HG03565 (cell line): ENCODE measurements around the gene PCDHGA1.
"Not testable (repeated sequence)": the region's sequence is repeated elsewhere in the genome, so short reads cannot be mapped to it uniquely, and the experiment has no call there.

Experiments used
- ATAC-seq: cut with Tn5 transposase; IDR thresholded peaks from one replicate; pipeline ENCODE4 v1.9.1; 2021; ENCODE audit warnings: mild to moderate bottlenecking, moderate library complexity; ENCODE audit not compliant: unreplicated experiment

Gene PCDHGA1

DNA sequence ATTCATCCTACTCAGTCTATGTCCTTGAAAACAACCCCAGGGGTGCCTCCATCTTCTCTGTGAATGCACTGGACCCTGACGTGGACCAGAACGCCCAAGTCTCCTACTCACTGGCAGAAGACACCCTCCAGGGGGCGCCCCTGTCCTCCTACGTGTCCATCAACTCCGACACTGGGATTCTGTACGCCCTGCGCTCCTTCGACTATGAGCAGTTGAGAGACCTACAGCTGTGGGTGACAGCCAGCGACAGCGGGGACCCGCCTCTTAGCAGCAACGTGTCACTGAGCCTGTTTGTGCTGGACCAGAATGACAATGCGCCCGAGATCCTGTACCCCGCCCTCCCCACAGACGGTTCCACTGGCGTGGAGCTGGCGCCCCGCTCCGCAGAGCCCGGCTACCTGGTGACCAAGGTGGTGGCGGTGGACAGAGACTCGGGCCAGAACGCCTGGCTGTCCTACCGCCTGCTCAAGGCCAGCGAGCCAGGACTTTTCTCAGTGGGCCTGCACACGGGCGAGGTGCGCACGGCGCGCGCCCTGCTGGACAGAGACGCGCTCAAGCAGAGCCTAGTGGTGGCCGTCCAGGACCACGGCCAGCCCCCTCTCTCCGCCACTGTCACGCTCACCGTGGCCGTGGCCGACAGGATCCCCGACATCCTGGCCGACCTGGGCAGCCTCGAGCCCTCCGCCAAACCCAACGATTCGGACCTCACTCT, 45.3 kb downstream of the PCDHGA1 start:
- not testable (repeated sequence) for ATAC-seq

DNA sequence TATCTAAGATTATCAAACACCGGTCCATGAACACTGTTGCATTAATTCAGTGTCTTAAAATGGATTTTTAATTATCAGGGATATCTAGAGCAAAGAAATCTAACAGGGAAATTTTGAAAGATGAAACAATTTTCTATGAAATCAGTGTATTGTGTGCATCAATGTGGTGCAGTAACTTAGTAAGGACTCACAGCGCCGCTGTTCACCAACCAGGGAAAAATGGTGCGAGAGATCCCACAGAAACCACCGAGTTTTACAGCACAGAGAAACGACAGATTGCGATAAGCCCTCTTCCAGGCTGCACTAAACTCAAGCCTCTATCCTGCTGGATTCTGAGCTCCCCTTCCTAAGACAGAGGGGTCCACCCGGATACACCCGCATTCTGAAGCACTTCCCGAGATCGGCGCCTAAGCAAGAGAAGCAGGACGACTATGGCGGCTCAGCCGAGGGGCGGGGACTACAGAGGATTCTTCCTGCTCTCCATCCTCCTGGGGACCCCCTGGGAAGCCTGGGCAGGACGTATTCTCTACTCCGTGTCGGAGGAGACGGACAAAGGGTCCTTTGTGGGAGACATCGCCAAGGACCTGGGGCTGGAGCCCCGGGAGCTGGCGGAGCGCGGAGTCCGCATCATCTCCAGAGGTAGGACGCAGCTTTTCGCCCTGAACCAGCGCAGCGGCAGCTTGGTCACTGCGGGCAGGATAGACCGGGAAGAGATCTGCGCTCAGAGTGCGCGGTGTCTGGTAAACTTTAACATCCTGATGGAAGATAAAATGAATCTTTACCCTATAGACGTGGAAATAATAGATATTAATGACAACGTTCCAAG, 52.4 kb downstream of the PCDHGA1 start, which contains the start of gene PCDHGA7:
TSS of gene PCDHGA7 (plus strand) at position 274 of the 826 bp plus-strand sequence. CDS start at position 432, 158 bp downstream.
- ATAC-seq = no peak

DNA sequence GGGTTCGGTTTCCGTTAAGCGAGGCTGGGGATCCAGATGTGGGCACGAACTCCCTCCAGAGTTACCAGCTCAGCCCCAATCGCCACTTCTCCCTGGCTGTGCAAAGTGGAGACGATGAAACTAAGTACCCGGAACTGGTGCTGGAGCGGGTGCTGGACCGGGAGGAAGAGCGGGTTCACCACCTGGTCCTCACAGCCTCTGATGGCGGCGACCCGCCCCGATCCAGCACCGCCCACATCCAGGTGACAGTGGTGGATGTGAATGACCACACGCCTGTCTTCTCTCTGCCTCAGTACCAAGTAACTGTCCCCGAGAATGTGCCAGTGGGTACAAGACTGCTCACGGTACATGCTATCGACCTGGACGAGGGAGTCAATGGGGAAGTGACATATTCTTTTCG, 53.0 kb downstream of the PCDHGA1 start:
- no peak for ATAC-seq

DNA sequence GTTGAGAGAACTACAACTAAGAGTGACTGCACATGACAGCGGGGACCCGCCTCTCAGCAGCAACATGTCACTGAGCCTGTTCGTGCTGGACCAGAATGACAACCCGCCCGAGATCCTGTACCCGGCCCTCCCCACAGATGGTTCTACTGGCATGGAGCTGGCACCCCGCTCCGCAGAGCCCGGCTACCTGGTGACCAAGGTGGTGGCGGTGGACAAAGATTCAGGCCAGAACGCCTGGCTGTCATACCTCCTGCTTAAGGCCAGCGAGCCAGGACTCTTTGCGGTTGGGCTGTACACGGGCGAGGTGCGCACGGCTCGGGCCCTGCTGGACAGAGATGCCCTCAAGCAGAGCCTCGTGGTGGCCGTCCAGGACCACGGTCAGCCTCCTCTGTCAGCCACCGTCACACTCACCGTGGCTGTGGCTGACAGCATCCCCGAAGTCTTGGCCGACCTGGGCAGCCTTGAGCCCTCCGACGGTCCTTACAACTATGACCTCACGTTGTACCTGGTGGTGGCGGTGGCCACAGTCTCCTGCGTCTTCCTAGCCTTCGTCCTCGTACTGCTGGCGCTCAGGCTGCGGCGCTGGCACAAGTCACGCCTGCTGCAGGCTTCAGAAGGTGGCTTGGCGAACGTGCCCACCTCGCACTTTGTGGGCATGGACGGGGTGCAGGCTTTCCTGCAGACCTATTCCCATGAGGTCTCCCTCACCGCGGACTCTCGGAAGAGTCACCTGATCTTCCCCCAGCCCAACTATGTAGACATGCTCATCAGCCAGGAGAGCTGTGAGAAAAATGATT, 54.4 kb downstream of the PCDHGA1 start:
- ATAC-seq = no peak

DNA sequence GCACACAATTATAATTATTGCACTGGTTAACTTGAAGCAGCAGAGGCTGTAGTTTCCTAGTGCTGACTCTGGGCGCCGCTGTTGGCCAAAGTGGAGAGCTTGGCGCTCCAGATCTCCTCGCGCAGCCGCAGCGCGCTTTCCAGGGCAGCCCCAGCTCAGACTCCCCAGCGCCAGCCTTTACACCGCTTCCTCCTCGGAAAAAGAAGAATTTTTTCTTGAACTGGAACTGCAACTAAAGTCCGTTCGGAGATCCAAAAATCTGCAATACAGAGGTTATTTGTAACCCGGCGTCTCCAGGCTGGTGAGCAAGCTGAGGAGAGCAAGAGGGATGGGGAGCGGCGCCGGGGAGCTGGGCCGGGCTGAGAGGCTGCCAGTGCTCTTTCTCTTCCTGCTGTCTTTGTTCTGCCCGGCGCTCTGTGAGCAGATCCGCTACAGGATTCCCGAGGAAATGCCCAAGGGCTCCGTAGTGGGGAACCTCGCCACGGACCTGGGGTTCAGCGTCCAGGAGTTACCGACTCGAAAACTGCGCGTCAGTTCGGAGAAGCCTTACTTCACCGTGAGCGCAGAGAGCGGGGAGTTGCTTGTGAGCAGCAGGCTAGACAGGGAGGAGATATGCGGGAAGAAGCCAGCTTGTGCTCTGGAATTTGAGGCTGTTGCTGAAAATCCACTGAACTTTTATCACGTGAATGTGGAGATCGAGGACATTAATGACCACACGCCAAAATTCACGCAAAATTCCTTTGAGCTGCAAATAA, 57.4 kb downstream of the PCDHGA1 start, which contains the start of gene PCDHGB4:
TSS of gene PCDHGB4 (plus strand) at position 142 of the 755 bp plus-strand sequence. CDS start at position 329, 187 bp downstream.
- not testable (repeated sequence) for ATAC-seq

DNA sequence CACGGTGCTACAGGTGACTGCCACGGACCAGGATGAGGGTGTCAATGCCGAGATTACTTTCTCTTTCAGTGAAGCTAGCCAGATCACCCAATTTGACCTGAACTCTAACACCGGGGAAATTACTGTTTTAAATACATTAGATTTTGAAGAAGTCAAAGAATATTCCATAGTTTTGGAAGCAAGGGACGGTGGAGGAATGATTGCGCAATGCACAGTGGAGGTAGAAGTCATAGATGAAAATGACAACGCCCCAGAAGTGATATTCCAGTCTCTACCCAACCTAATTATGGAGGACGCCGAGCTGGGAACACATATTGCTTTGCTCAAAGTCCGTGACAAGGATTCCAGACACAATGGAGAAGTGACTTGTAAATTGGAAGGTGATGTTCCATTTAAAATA, 58.3 kb downstream of the PCDHGA1 start:
- ATAC-seq = no peak

DNA sequence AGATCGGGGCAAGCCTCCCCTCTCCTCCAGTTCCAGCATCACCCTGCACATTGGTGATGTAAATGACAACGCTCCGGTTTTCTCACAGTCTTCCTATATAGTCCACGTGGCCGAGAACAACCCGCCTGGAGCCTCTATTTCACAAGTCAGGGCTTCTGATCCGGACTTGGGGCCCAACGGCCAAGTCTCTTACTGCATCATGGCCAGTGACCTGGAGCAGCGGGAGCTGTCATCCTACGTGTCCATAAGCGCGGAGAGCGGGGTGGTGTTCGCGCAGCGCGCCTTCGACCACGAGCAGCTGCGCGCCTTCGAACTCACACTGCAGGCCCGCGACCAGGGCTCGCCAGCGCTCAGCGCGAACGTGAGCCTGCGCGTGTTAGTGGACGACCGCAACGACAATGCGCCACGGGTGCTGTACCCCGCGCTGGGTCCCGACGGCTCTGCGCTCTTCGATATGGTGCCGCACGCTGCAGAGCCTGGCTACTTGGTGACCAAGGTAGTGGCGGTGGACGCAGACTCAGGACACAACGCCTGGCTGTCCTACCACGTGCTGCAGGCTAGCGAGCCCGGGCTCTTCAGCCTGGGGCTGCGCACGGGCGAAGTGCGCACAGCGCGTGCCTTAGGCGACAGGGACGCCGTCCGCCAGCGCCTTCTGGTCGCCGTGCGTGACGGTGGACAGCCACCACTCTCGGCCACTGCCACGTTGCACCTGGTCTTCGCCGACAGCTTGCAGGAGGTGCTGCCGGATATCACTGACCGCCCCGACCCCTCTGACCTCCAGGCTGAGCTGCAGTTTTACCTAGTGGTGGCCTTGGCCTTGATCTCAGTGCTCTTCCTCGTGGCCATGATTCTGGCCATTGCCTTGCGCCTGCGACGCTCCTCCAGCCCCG, 59.1 kb downstream of the PCDHGA1 start:
- ATAC-seq = no peak

DNA sequence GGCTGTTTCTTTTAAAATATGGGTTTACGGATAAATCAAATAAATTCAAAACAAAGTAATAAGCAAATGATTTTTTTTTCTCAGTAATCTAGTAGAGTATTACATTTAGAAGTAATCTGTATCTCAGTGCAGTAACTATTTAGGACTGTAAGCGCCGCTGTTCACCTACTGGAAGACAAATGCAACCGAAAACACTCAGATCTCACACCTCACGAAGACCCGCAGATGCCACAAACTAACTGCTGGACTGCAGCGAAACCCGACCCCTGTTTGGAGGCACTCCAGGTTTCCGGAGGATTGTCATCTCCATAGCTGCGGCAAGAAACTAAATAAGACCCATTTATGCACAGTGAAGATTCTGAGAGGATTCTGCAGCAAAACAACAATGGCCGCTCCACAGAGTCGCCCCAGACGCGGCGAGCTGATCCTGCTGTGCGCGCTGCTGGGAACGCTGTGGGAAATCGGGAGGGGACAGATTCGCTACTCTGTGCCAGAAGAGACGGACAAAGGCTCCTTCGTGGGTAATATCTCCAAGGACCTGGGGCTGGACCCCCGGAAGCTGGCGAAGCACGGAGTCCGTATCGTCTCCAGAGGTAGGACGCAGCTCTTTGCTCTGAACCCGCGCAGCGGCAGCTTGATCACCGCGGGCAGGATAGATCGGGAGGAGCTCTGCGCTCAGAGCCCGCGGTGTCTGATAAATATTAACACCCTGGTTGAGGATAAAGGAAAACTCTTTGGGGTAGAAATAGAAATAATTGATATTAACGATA, 62.3 kb downstream of the PCDHGA1 start, which contains the start of gene PCDHGA8:
TSS of gene PCDHGA8 (plus strand) at position 205 of the 770 bp plus-strand sequence. CDS start at position 386, 181 bp downstream.
- no peak for ATAC-seq

DNA sequence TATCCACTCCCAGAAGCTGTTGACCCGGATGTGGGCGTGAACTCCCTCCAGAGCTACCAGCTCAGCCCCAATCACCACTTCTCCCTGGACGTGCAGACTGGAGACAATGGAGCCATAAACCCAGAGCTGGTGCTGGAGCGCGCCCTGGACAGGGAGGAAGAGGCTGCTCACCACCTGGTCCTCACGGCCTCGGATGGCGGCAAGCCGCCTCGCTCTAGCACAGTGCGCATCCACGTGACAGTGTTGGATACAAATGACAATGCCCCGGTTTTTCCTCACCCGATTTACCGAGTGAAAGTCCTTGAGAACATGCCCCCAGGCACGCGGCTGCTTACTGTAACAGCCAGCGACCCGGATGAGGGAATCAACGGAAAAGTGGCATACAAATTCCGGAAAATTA, 63.0 kb downstream of the PCDHGA1 start:
- ATAC-seq = no peak

DNA sequence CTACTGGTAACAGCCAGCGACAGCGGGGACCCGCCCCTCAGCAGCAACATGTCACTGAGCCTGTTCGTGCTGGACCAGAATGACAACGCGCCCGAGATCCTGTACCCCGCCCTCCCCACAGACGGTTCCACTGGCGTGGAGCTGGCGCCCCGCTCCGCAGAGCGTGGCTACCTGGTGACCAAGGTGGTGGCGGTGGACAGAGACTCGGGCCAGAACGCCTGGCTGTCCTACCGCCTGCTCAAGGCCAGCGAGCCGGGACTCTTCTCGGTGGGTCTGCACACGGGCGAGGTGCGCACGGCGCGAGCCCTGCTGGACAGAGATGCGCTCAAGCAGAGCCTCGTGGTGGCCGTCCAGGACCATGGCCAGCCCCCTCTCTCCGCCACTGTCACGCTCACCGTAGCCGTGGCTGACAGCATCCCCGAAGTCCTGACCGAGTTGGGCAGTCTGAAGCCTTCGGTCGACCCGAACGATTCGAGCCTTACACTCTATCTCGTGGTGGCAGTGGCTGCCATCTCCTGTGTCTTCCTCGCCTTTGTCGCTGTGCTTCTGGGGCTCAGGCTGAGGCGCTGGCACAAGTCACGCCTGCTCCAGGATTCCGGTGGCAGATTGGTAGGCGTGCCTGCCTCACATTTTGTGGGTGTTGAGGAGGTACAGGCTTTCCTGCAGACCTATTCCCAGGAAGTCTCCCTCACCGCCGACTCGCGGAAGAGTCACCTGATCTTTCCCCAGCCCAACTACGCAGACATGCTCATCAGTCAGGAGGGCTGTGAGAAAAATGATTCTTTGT, 64.3 kb downstream of the PCDHGA1 start:
- not testable (repeated sequence) for ATAC-seq

DNA sequence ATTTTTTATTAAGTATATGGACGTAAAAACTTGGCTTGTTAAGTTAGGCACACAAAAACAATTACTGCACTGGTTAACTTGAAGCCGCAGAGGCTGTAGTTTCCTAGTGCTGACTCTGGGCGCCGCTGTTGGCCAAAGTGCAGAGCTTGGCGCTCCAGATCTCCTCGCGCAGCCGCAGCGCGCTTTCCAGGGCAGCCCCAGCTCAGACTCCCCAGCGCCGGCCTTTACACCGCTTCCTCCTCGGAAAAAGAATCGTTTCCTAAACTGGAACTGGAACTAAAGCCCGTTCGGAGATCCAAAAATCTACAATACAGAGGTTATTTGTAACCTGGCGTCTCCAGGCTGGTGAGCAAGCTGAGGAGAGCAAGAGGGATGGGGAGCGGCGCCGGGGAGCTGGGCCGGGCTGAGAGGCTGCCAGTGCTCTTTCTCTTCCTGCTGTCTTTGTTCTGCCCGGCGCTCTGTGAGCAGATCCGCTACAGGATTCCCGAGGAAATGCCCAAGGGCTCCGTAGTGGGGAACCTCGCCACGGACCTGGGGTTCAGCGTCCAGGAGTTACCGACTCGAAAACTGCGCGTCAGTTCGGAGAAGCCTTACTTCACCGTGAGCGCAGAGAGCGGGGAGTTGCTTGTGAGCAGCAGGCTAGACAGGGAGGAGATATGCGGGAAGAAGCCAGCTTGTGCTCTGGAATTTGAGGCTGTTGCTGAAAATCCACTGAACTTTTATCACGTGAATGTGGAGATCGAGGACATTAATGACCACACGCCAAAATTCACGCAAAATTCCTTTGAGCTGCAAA, 67.6 kb downstream of the PCDHGA1 start, which contains the start of gene PCDHGB5:
TSS of gene PCDHGB5 (plus strand) at position 192 of the 796 bp plus-strand sequence. CDS start at position 373, 181 bp downstream.
- ATAC-seq = peak; percentile 90

DNA sequence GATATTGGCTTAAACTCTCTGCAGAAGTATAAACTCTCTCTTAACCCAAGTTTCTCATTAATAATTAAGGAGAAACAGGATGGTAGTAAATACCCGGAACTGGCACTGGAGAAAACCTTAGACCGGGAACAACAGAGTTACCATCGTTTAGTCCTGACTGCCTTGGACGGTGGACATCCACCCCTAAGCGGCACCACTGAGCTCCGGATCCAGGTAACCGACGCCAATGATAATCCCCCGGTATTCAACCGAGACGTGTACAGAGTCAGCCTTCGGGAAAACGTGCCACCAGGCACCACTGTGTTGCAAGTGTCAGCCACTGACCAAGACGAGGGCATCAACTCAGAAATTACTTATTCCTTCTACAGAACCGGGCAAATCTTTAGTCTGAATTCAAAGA, 68.3 kb downstream of the PCDHGA1 start:
- no peak for ATAC-seq

DNA sequence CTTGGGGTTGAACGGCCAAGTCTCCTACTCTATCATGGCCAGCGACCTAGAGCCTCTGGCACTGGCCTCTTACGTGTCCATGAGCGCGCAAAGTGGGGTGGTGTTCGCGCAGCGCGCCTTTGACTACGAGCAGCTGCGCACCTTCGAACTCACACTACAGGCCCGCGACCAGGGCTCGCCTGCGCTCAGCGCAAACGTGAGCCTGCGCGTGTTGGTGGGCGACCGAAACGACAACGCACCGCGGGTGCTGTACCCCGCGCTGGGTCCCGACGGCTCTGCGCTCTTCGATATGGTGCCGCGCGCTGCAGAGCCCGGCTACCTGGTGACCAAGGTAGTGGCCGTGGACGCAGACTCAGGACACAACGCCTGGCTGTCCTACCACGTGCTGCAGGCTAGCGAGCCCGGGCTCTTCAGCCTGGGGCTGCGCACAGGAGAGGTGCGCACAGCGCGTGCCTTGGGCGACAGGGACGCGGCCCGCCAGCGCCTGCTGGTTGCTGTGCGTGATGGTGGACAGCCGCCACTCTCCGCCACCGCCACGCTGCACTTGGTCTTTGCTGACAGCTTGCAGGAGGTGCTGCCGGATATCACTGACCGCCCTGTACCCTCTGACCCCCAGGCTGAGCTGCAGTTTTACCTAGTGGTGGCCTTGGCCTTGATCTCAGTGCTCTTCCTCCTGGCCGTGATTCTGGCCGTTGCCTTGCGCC, 69.4 kb downstream of the PCDHGA1 start:
- no peak for ATAC-seq

DNA sequence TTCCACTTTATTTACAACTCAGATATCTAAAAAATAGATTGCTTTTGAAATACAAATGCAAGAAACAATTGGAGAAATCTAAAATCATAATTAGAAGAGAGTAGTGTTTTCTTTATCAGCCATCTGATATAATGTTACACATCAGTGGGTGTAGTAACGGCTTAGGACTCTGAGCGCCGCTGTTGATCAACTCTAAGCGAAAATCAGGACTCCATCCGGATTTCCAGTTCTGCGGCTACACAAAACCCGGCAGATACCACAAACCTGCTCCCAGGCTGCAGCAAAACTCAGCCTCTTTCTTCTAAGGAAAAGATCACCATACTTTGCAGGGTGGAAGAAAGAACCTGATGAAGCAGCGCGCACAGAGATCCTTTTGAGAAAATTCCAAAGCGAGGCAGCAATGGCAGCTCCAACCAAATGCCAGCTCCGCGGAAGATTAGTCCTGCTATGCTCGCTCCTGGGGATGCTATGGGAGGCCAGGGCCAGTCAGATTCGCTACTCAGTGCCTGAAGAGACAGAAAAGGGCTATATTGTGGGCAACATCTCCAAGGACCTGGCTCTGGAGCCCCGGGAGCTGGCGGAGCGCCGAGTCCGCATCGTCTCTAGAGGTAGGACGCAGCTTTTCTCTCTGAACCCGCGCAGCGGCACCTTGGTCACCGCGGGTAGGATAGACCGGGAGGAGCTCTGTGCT, 72.4 kb downstream of the PCDHGA1 start, which contains the start of gene PCDHGA9:
TSS of gene PCDHGA9 (plus strand) at position 226 of the 691 bp plus-strand sequence. CDS start at position 401, 175 bp downstream.
- no peak for ATAC-seq

DNA sequence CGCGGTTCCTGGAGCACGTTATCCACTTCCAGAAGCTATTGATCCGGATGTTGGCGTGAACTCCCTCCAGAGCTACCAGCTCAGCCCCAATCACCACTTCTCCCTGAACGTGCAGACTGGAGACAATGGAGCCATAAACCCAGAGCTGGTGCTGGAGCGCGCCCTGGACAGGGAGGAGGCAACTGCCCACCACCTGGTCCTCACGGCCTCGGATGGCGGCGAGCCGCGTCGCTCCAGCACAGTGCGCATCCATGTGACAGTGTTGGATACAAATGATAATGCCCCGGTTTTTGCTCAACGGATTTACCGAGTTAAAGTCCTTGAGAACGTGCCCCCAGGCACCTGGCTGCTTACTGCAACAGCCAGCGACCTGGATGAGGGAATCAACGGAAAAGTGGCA, 73.1 kb downstream of the PCDHGA1 start:
- no peak for ATAC-seq
